HG03469 (cell line): ENCODE results near the gene PREPL.
"Not testable (repeated sequence)": the region's sequence is repeated elsewhere in the genome, so short reads cannot be mapped to it uniquely, and the experiment has no call there.

Experiments
- ATAC-seq: cut with Tn5 transposase; IDR thresholded peaks from one replicate; pipeline ENCODE4 v1.9.1; 2021; ENCODE audit warnings: mild to moderate bottlenecking, moderate library complexity, moderate number of reproducible peaks; ENCODE audit not compliant: unreplicated experiment

Gene PREPL

DNA sequence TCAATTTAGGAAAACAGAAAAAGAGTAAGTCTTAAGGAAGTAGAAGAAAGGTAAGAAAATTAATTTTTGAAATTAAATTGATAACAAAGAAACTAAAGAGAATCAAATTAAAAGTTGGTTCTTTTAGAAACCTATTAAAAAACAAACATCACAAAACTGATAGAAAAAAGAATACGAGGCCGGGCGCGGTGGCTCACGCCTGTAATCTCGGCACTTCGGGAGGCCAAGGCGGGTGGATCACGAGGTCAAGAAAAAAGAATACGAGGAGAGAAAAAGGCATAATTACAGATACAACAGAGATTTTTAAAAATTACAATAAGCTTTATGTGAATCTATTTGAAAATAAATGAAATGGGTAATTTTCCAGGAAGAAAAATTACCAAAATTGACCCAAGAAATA lies 11.8 kb downstream of the PREPL start:
- no peak for ATAC-seq

DNA sequence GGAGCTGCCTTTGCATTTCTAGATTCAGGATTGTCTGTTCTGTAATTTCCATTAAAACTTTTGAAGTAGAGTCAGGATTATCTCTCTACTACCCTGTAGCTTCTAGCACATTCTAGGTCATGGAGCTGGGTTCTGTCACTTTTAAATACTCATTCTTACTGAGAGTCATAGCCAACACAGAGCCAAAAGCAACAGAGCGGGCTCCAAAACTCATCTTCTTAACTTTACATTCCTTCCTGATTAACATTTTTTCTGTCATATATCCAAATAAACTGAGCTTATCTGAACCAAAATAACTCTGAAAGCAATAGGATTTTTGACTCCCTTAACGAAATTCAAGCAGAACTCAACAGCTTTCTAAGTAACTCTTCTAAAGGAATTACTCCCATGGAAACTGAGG lies 12.9 kb downstream of the PREPL start:
- ATAC-seq, result no peak

DNA sequence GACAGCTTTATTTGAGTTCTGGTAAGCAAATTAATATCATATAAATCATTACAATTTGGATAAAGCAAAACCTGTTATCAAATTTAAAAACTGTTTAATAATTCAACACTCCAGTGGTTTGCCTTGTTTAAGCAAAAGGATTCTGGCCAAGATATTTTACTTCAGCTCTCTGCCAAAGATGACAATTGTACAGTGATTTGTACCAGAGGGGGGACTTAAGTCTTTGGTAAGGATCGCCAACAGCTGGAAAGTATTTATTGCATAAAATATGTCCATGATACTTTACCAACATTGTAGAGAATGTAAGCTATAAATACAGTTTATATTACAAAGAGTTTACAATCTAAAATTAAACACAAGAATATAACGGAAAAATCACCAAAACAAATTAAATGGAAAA lies 13.8 kb downstream of the PREPL start:
- ATAC-seq, result no peak

- ATAC-seq, result no peak
These were observed 18.4 kb downstream of the PREPL start for GRCh38 chr2:44342854-44343253.

- no peak for ATAC-seq
These were observed 25.3 kb downstream of the PREPL start for GRCh38 chr2:44335806-44336538.

GRCh38 chr2:44333994-44334393 lies 27.3 kb downstream of the PREPL start:
- ATAC-seq, result no peak

- no peak for ATAC-seq
These were observed 30.5 kb downstream of the PREPL start for GRCh38 chr2:44330801-44331200.

DNA sequence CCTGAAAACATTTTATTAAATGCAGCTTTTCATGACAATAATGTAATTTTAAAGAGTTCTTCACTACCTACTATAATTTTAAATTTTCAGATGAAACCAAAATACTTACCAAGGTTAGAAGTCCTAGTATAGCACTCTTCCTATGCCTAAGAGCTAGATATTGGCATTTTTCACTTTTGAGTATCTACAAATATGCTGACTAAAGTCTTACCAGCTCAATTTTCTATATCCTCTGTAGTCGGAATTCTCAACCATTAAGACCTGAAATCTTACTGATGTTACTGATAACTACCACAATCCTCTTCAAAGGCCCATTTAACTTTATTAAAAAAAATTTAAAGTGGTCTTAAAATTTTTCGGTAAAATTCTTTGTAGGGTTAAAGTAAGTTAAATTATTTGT lies 32.0 kb downstream of the PREPL start:
- ATAC-seq, result no peak

DNA sequence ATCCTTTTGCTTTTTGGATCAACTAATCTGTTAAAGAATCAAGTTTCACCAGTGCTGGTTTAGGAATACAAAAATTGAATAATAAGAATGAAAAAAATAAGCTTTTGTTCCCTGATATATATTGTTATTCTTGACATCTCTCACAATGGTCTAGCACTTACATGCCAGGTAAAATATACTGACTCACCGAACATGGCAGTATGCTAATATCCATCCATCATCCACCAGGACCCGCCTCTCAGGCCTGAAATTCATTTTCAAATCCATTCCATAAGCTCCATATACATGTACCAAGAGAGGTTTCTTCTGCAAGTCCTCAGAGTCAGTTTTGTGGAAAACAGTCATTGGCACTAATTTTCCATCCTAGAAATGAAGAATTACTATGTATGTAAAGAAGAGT lies 32.5 kb downstream of the PREPL start:
- ATAC-seq, result no peak

GRCh38 chr2:44326548-44327264 lies 34.6 kb downstream of the PREPL start:
- no peak for ATAC-seq

GRCh38 chr2:44325897-44326296 lies 35.4 kb downstream of the PREPL start:
- no peak for ATAC-seq

- ATAC-seq, result no peak
These were observed 36.3 kb downstream of the PREPL start for GRCh38 chr2:44324971-44325426.

DNA sequence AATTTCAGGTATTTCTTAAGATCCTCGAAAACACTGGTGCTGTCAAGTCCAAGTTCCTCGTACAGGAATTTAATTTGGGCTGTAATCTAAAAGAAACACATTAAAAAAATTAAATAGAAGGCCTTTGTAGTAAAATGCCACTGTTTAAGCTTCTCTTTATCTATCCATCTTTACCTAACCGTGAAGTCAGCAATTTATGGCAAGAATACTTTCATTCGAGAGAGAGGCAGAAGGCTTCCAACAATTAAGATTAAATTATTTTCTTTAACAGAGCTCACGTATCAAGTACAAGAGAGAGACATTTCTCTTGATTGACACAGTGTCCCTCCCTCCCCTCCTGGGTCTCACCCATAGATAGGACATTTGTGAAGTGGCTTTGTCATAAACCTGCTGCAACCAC lies 39.9 kb downstream of the PREPL start:
- ATAC-seq, result no peak

DNA sequence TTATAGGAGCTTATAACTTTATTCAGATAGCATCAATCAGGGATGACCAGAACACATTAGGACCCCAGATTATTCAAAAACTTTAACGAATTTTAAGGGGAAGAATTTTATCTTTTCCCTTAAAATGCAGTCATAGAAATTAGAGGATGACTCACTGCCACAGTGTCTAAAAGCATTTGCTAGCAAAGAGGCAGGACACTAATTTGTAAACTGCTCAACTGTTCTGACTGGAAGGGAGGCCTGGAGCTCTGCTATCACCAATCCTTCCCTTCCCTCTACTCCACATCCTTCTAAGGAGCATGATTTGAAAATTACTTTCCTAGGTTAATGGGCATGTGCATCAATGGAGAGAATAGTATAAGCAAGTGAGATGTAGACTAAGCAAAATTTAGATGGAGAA lies 40.5 kb downstream of the PREPL start:
- ATAC-seq, result no peak

DNA sequence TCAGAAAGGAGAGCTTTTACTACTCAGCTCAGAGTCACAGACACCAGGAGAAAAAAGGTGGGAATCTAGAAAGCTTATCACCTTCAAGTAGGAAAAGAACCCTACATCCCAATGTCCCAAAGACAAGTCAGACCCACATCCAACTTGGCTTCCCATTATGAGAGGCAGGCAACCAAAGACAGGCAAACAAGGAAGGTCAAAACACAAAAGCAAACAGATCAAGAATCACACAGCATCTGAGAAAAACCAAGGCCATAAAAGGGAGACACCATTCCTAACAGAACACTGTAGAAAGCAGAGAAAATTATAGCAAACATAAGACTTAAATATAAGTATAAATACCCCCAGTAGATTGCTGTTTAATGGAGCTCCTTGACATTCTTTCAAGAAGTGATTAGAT lies 45.3 kb downstream of the PREPL start:
- no peak for ATAC-seq

DNA sequence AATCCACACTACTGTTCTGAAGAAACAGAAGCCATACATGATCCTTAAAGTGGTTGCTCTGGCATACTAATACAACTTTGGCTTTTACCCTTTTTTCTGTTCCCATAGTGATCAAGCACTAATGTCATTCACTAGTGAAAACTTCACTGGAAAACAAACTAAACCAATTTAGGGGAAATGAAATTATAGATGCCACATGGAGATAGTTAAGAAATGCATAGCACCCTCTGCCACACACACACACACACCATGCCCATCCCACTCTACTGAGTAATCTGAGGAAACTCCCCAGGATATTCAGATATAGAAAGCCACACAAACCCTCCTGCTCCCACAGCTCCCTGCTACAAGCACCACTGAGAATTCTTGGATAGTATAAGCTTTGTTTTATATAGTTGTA lies 46.9 kb downstream of the PREPL start:
- no peak for ATAC-seq

- no peak for ATAC-seq
These were observed 51.0 kb downstream of the PREPL start for GRCh38 chr2:44310287-44310686.

- no peak for ATAC-seq
These were observed 55.4 kb downstream of the PREPL start for GRCh38 chr2:44305882-44306281.

GRCh38 chr2:44304258-44304657 lies 57.0 kb downstream of the PREPL start:
- no peak for ATAC-seq

DNA sequence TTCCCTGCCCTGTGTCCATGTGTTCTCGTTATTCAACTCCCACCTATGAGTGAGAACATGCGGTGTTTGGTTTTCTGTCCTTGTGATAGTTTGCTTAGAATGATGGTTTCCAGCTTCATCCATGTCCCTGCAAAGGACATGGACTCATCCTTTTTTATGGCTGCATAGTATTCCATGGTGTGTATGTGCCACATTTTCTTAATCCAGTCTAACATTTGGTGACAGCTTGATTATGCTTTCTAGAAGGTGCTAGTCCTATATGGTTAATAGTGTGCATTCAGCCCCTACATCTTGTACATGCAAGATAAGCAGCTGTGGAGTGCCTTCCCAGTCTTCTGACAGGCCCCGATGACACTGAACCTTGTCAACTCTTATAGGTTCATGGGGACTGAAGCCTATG lies 57.5 kb downstream of the PREPL start:
- ATAC-seq, result not testable (repeated sequence)

DNA sequence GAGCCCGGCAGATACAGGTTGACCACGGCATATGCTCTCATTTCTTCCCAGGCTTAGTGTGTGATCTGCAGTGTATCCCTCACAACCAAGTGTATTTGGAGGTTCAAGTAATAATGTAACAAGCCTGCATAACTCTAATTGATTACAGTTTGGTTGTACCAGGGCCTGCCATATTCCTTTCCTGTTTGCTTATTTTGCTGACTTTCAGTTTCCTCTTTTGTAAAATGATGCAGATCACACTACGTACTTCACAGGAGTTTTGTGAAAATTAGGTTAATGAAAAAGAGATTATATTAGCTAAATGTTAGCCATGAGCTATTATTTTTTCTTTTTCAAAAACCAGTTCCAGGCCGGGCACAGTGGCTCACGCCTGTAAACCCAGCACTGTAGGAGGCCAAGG lies 60.2 kb downstream of the PREPL start:
- ATAC-seq, result no peak

DNA sequence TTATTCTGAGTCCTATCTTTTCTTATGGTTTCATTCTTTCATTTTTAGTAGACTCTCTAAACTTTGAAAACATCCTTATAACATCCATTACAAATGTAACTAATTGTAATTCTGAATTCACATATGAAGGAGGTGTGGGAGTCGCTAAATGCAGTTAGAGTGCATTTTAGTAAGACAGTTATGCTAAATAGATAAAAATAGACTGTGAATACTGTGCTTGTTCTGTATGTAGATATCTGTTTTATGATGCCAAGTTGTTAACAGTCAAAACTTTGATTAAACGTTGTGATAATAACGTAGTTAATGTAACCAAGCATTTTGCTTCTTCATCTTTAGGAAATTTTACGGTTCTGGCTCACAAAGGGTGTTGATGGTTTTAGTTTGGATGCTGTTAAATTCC lies 61.7 kb downstream of the PREPL start:
- ATAC-seq, result no peak

- ATAC-seq, result no peak
These were observed 63.9 kb downstream of the PREPL start for GRCh38 chr2:44297431-44297830.
